ENCODE measurements around the gene XPR1. TPM values are rescaled to one million over a fixed set of nuclear protein-coding genes. Genes with fewer than 3 reads are reported as not detected.

XPR1 gene
- total and polyA plus RNA-seq, 2 of the 8 experiments (the other 6 are each of a cell fraction or from before 2014, with no cell fraction given): 28.6 to 43.9 TPM

GRCh38 chr1:180814258-180814657 is 182.4 kb downstream of the XPR1 start:
- DNase-seq (ENCODE audit: low read depth in 1 of 2, low spot score in 2 of 2) (no peak), FAIRE-seq (no peak)
- TF ChIP-seq JUND (IDR thresholded peaks at IDR 0.05; ENCODE audit: low read length): no peak
- TF ChIP-seq HDAC2 (IDR thresholded peaks at IDR 0.05; ENCODE audit: borderline replicate concordance in 1 of 2, low read depth in 2 of 2, low read length in 2 of 2): no peak
- no peak for TF ChIP-seq TCF12 (IDR thresholded peaks at IDR 0.05; ENCODE audit: low read depth, low read length)
- no peak for TF ChIP-seq ZNF274 (IDR thresholded peaks at IDR 0.05; ENCODE audit: borderline replicate concordance, extremely low read depth, low read length)
- no peak for TF ChIP-seq SRF (IDR thresholded peaks at IDR 0.05; ENCODE audit: low read depth, low read length)
- TF ChIP-seq CEBPB (IDR thresholded peaks at IDR 0.05; ENCODE audit: low read depth, low read length): no peak
- TF ChIP-seq CHD1 (IDR thresholded peaks at IDR 0.05; ENCODE audit: low read depth, low read length): no peak
- TF ChIP-seq SP1 (IDR thresholded peaks at IDR 0.05; ENCODE audit: low read depth, low read length): no peak
- TF ChIP-seq RXRA (IDR thresholded peaks at IDR 0.05; ENCODE audit: insufficient read depth, low read depth, low read length): no peak
- TF ChIP-seq PHF8 (conservative IDR thresholded peaks at IDR 0.05; ENCODE audit: low read depth, low read length): no peak
- TF ChIP-seq KDM4A (IDR thresholded peaks at IDR 0.05; ENCODE audit: low read depth, low read length, severe bottlenecking): no peak
- TF ChIP-seq BCL11A (IDR thresholded peaks at IDR 0.05; ENCODE audit: low read depth in 2 of 2, low read length in 2 of 2): no peak
- no peak for TF ChIP-seq RAD21 (IDR thresholded peaks at IDR 0.05 in 1 of 2, conservative IDR thresholded peaks at IDR 0.05 in 1 of 2; ENCODE audit: low read depth in 2 of 2, low read length in 2 of 2)
- TF ChIP-seq POU5F1 (IDR thresholded peaks at IDR 0.05; ENCODE audit: low read depth, low read length): no peak
- no peak for TF ChIP-seq SIX5 (IDR thresholded peaks at IDR 0.05; ENCODE audit: low read depth, low read length)
- no peak for TF ChIP-seq GTF2F1 (IDR thresholded peaks at IDR 0.05; ENCODE audit: borderline replicate concordance, low read depth, low read length)
- no peak for TF ChIP-seq HDAC6 (IDR thresholded peaks at IDR 0.05; ENCODE audit: low read depth, low read length)
- Histone ChIP-seq H3K79me1 (ENCODE audit: low read depth, low read length) (no peaks in the 10 kb centered on the region), H3K36me3 (ENCODE audit: control insufficient read depth in 2 of 4, insufficient read depth in 4 of 4, low read length in 3 of 4) (no peaks in the 10 kb centered on the region; a peak in 2 of 8 replicates), H3K4me1 (replicated peaks in 1 of 4; ENCODE audit: control insufficient read depth in 3 of 4, insufficient read depth in 4 of 4, low read length in 3 of 4) (no peaks in the 10 kb centered on the region), H3K23ac (ENCODE audit: insufficient read length) (no peak overlapping the region), H4K91ac (replicated peaks; ENCODE audit: insufficient read length, low read length) (no peak overlapping the region), H3K9me3 (ENCODE audit: insufficient read depth in 2 of 2, low read depth in 1 of 2, low read length in 1 of 2) (no peaks in the 10 kb centered on the region), H3K9ac (replicated peaks in 1 of 4; ENCODE audit: extremely low read depth in 1 of 4, low read depth in 3 of 4, low read length in 3 of 4) (no peak overlapping the region), H3K27me3 (replicated peaks in 1 of 4; ENCODE audit: control insufficient read depth in 3 of 4, extremely low read depth in 1 of 4, insufficient read depth in 3 of 4, low read length in 3 of 4) (no peaks in the 10 kb centered on the region), H2BK120ac (replicated peaks; ENCODE audit: low read depth, low read length) (no peak overlapping the region), H2BK5ac (ENCODE audit: low read depth, low read length) (no peak overlapping the region), H3K27ac (ENCODE audit: low read depth, low read length) (no peak overlapping the region), H3K4ac (replicated peaks; ENCODE audit: insufficient read length, low read depth, low read length) (no peak overlapping the region), H3K4me3 (ENCODE audit: extremely low read depth in 1 of 4, insufficient read depth in 2 of 4, low read depth in 3 of 4, low read length in 4 of 4) (no peak overlapping the region), H3K4me2 (ENCODE audit: insufficient read depth in 1 of 2, low read depth in 2 of 2, low read length in 2 of 2) (no peak overlapping the region), H4K8ac (ENCODE audit: extremely low read depth, insufficient read depth, low read length) (no peak overlapping the region), H3K14ac (ENCODE audit: insufficient read length) (no peak overlapping the region), H2BK15ac (ENCODE audit: low read length) (no peak overlapping the region), H2BK12ac (ENCODE audit: low read depth, low read length) (no peak overlapping the region), H3K79me2 (ENCODE audit: control insufficient read depth in 1 of 2, insufficient read depth in 2 of 2, low read length in 2 of 2) (no peaks in the 10 kb centered on the region), H2BK20ac (ENCODE audit: low read length) (no peak overlapping the region), H3K56ac (replicated peaks; ENCODE audit: insufficient read length, low read depth, low read length) (no peak overlapping the region), H2AFZ (ENCODE audit: low read length) (no peak overlapping the region), H3K23me2 (ENCODE audit: low read depth, low read length) (no peaks in the 10 kb centered on the region), H2AK5ac (ENCODE audit: low read depth, low read length) (no peak overlapping the region), H4K20me1 (replicated peaks in 1 of 2; ENCODE audit: control insufficient read depth in 1 of 2, insufficient read depth in 2 of 2, low read length in 2 of 2) (no peaks in the 10 kb centered on the region), H4K5ac (ENCODE audit: insufficient read length, low read depth, low read length) (no peak overlapping the region), H3K18ac (ENCODE audit: extremely low read depth, low read length) (no peak overlapping the region)
- CTCF ChIA-PET (ENCODE audit: partially characterized antibody): no interaction called here
- POLR2A ChIA-PET (ENCODE audit: partially characterized antibody): no interaction called here

Measured in H1 (cell line).